SKM-1 treated with dmso at 0.1 percent for 144 hours (cell line): ENCODE measurements around the gene KIAA1671.

Experiments
- DNase-seq: peaks from one replicate; lab custom pipeline; 2025; ENCODE audit not compliant: unreplicated experiment; lab: John Stamatoyannopoulos, UW

KIAA1671 gene

GRCh38 chr22:24952837-24953383 lies 394 bp downstream of the KIAA1671 start:
- DNase-seq = no peak

DNA sequence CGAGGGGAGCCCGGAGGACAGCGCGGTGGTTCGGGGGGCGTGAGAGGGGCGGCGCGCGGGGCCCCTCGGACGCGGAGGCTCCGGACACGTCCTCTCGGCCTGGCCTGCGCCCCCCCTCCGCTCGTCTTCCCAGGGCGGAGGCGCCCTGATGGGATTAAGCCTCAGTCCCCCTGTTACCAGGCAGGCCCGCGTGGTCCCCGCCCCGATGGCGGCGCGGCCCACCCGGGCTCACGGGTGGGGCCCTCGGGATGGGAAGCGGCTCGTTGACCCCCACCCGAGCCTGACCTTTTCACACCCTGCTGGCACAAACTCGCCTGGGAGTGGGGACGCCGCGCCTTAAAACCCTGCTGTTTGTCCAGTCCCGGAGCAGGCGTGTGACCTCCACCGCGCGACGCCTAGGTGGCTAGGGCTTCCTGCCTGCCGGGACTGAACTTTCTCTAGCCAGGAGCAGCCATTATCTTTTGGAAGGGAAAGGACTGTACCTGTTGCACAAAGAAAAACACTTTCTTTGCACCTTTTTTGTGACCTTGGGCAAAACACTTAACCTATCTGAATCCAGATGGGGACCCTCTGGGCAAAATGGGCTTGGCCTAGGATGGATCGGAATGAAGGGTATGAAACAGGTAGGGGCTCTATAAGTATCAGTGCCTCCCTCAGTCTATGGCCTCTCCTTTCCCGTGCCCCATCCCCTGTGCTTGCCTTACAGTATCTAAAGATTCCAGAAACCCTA lies 1.0 kb downstream of the KIAA1671 start:
- no peak for DNase-seq

GRCh38 chr22:24954114-24954463 lies 1.6 kb downstream of the KIAA1671 start:
- no peak for DNase-seq

- no peak for DNase-seq
Measured at GRCh38 chr22:24954856-24955255, 2.3 kb downstream of the KIAA1671 start.

DNA sequence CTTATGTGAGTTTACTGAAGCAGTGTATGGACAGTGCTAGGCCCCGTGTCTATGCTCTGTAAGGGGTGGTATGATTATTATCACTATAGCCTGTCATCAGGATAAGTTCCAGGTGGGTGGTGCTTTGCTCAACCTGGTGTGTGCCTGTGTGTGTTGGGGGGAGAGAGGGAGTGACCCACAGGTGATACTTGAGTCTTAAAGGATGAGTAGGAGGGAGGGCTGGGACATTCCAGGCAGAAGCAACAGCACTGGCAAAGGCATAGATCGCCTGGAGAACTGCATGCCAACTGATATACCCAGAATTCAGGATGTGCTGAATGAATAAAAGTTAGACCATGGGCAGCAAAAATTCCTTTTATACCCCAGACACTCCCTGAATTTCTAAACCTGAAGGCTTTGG lies 4.5 kb downstream of the KIAA1671 start:
- no peak for DNase-seq

GRCh38 chr22:24961217-24961844 lies 8.8 kb downstream of the KIAA1671 start:
- DNase-seq = no peak

- no peak for DNase-seq
Measured at GRCh38 chr22:24962094-24962493, 9.6 kb downstream of the KIAA1671 start.

DNA sequence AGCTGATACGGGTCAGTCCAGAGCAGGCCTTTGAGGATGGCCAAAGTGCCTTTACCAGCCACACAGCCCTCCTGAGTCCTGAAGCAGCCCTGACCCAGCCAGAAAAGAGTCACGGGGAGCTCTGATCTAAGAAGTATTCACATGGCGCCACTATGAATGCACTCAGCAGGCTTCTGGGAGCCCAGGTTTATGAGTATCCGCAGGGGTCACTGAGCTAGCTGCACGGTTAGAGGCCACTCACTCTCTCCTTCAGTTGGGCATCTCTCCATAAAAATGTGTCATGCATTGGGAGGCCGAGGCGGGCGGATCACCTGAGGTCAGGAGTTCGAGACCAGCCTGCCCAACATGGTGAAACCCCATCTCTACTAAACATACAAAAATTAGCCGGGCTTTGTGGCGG lies 10.3 kb downstream of the KIAA1671 start:
- DNase-seq = no peak

GRCh38 chr22:24964441-24964840 lies 11.9 kb downstream of the KIAA1671 start:
- DNase-seq = no peak

GRCh38 chr22:24965822-24966626 lies 13.5 kb downstream of the KIAA1671 start:
- DNase-seq = no peak

DNA sequence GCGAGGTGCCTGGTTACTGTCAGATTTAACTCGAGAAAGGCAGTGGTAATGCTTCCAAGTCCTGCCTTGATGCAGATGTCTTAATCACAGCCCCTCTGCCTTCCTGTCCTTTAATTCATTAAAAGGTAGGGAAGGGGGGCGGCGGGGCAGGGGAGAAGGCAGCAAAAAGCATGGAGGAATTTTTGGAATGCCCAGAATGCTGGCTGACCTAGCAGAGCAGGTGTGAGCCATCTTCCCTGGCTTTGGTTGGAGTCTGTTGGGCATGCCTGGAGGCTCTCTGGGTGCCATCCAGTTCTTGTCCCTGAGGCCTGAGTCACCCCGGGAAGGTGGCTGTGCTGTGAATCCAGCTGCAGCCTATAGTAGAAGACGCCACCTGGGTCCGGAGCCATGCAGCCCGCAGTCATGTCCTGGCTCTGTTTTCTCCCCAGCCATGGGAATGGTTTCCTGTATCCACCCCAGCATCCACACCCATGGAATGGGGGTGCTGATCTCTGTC lies 15.6 kb downstream of the KIAA1671 start:
- no peak for DNase-seq

GRCh38 chr22:24969560-24970301 lies 17.2 kb downstream of the KIAA1671 start:
- no peak for DNase-seq

GRCh38 chr22:24972369-24972768 lies 19.9 kb downstream of the KIAA1671 start:
- DNase-seq = no peak

DNA sequence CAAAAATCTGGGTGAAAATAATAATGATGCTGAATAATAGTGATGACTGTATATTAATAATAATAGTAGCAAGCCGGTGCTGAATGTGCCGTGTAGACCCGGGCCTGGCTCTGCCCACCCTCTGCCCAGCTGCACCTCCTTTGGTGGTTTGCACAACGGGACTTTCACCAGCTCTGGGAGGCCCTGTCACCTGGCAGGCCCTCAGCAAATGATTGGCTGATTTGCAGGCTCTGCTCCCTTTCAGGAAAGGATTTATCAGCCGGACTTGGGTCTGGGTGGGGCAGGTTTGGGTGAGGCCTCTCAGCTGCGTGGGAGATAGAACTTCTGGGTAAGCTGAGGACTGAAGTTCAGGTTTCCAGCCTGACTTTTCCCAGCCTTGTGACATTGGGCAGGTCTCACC lies 21.4 kb downstream of the KIAA1671 start:
- no peak for DNase-seq

GRCh38 chr22:24975125-24975640 lies 22.7 kb downstream of the KIAA1671 start:
- DNase-seq = no peak

DNA sequence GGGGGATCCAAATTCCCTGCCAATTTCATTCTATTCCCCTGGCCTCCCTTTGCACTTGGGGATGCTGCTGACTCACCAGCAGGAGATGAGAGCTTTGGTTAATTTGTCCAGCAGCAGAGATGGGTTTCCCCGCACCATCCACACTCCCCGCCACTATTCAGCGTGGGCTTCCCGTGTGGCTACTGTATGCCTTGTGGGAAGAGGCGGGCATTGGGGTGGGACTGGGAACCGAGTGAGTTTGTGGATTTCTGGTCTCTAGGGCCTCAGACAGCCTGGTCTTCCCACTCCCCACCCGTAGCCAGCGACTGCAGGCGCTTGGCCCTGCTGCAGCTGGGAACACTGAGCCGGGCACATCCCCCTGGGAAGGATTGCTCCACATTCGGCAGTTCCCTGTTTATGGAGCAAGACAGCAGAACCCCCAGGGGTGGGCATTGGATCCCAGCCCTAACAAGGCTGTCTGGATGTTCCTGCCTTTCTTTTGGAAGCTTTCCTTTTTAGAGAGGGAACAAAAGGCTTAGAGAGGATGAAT lies 23.4 kb downstream of the KIAA1671 start:
- no peak for DNase-seq

GRCh38 chr22:24976442-24977218 lies 24.1 kb downstream of the KIAA1671 start:
- DNase-seq = no peak

GRCh38 chr22:24977370-24978221 lies 25.1 kb downstream of the KIAA1671 start:
- DNase-seq = no peak

GRCh38 chr22:24978308-24978707 lies 25.8 kb downstream of the KIAA1671 start:
- DNase-seq = no peak
